Erythroblast (primary cell): ENCODE results near the gene PFN3.

Experiments used
- DNase-seq, 2 experiments: peaks; one replicate each; lab custom pipeline; 2025; lab: John Stamatoyannopoulos, UW
- GATA1 ChIP-seq: IDR thresholded peaks from 2 replicates; pipeline ENCODE4 v1.6.1; 2011; ENCODE audit warnings: low read depth, mild to moderate bottlenecking, control low read depth, low read length, moderate library complexity
- POLR2A ChIP-seq: IDR thresholded peaks from 2 replicates; pipeline ENCODE4 v1.6.1; 2011; ENCODE audit warnings: mild to moderate bottlenecking, low read length

PFN3 gene

GRCh38 chr5:177399997-177400868 lies at the start of gene PFN3:
Gene PFN3 (minus strand): TSS chr5:177400661. CDS start chr5:177400576, 85 bp downstream.
- peak; percentile 28 to 36 for DNase-seq
- no peak for TF ChIP-seq POLR2A
- TF ChIP-seq GATA1, result no peak

- TF ChIP-seq GATA1, result no peak
- TF ChIP-seq POLR2A, result no peak
- no peak for DNase-seq
Observed at GRCh38 chr5:177449140-177450061, 48.9 kb upstream of the PFN3 start.

GRCh38 chr5:177448244-177448950 lies 47.9 kb upstream of the PFN3 start:
- TF ChIP-seq GATA1, result no peak
- peak; percentile 23 for TF ChIP-seq POLR2A
- DNase-seq, result no peak

- DNase-seq, result no peak
Observed at GRCh38 chr5:177447611-177448243, 47.3 kb upstream of the PFN3 start.

GRCh38 chr5:177447066-177447610 lies 46.7 kb upstream of the PFN3 start:
- no peak for TF ChIP-seq POLR2A
- no peak for TF ChIP-seq GATA1
- DNase-seq, result peak; percentile 61 to 64

More at GRCh38 chr5:177447611-177448243, 47.3 kb upstream of the PFN3 start:
- TF ChIP-seq POLR2A (peak; percentile 21), GATA1 (no peak)

- TF ChIP-seq GATA1, result no peak
- TF ChIP-seq POLR2A, result peak; percentile 69
- peak; percentile 72 to 75 for DNase-seq
Observed at GRCh38 chr5:177446200-177447065, 46.0 kb upstream of the PFN3 start, which contains the start of gene PRR7. Gene PRR7 (plus strand): TSS chr5:177446814. CDS start chr5:177455068, 8,254 bp downstream.

- no peak for DNase-seq
- TF ChIP-seq GATA1 (no peak), POLR2A (no peak)
Observed at GRCh38 chr5:177445917-177446199, 45.4 kb upstream of the PFN3 start.

- TF ChIP-seq POLR2A (peak; percentile 10), GATA1 (no peak)
- DNase-seq, result no peak
Observed at GRCh38 chr5:177445052-177445916, 44.8 kb upstream of the PFN3 start.

GRCh38 chr5:177444106-177445051 lies 43.9 kb upstream of the PFN3 start:
- DNase-seq, result no peak

More at GRCh38 chr5:177444106-177445051, 43.9 kb upstream of the PFN3 start:
- TF ChIP-seq POLR2A, result peak; percentile 45
- TF ChIP-seq GATA1, result no peak
